GF-D8 (cell line): ENCODE measurements around the gene GNS.
A peak's percentile ranks its signal among the peaks of the same experiment; 100 is the strongest.
"Not testable (repeated sequence)": the region's sequence is repeated elsewhere in the genome, so short reads cannot be mapped to it uniquely, and the experiment has no call there.

Experiments
- DNase-seq: peaks from one replicate; lab custom pipeline; 2025; lab: John Stamatoyannopoulos, UW

GNS gene

GRCh38 chr12:64759035-64759894 lies at the start of gene GNS:
GNS (minus strand) TSS chr12:64759406; CDS start chr12:64759276, 130 bp downstream.
- peak; percentile 80 for DNase-seq

GRCh38 chr12:64808110-64808509 lies 48.9 kb upstream of the GNS start:
- no peak for DNase-seq

- no peak for DNase-seq
Observed at GRCh38 chr12:64806593-64807460, 47.6 kb upstream of the GNS start.

GRCh38 chr12:64806173-64806572 lies 47.0 kb upstream of the GNS start:
- DNase-seq = no peak

- not testable (repeated sequence) for DNase-seq
Observed at GRCh38 chr12:64802180-64802775, 43.1 kb upstream of the GNS start.

- no peak for DNase-seq
Observed at GRCh38 chr12:64801381-64801780, 42.2 kb upstream of the GNS start.

GRCh38 chr12:64800640-64801039 lies 41.4 kb upstream of the GNS start:
- no peak for DNase-seq

- no peak for DNase-seq
Observed at GRCh38 chr12:64798165-64798564, 39.0 kb upstream of the GNS start.

GRCh38 chr12:64797156-64797555 lies 38.0 kb upstream of the GNS start:
- DNase-seq = no peak

GRCh38 chr12:64796205-64796845 lies 37.1 kb upstream of the GNS start:
- peak; percentile 60 for DNase-seq

- no peak for DNase-seq
Observed at GRCh38 chr12:64794305-64794704, 35.1 kb upstream of the GNS start.

- DNase-seq = no peak
Observed at GRCh38 chr12:64793610-64794009, 34.4 kb upstream of the GNS start.

GRCh38 chr12:64792128-64792527 lies 32.9 kb upstream of the GNS start:
- DNase-seq = no peak

- DNase-seq = no peak
Observed at GRCh38 chr12:64791036-64791435, 31.8 kb upstream of the GNS start.

GRCh38 chr12:64790166-64790565 lies 31.0 kb upstream of the GNS start:
- no peak for DNase-seq

- no peak for DNase-seq
Observed at GRCh38 chr12:64785838-64786237, 26.6 kb upstream of the GNS start.

- DNase-seq = peak; percentile 48
Observed at GRCh38 chr12:64782191-64782876, 23.1 kb upstream of the GNS start.

GRCh38 chr12:64781280-64782190 lies 22.3 kb upstream of the GNS start:
- no peak for DNase-seq

GRCh38 chr12:64780531-64781279 lies 21.5 kb upstream of the GNS start:
- DNase-seq = no peak

GRCh38 chr12:64780132-64780530 lies 20.9 kb upstream of the GNS start:
- no peak for DNase-seq
